A549 (cell line): ENCODE data around the gene MAML1. TPM values are rescaled to one million over a fixed set of nuclear protein-coding genes. Genes with fewer than 3 reads are reported as not detected.

Source experiments
- ATAC-seq, 2 experiments: fragments of 200-7000 bp in 1 of 2; fragments of >200 bp in 1 of 2; cut with Nextera tagmentation in 1 of 2; cut with Tn5 transposase in 1 of 2; 3 replicates each; pipeline versions ENCODE4 v1.8.0 to v1.9.1; 2018 to 2020; ENCODE audit warnings: mild to moderate bottlenecking in 1 of 2, moderate library complexity in 1 of 2
- CTCF ChIA-PET: fragments of 300-600 bp; sonication (Branson Sonifier 250); formaldehyde crosslinking; extraction: SDS; loops from one replicate; lab custom pipeline; 2021; ENCODE audit warnings: antibody characterized with exemption, inconsistent platforms; lab: Yijun Ruan, JAX
- POLR2A ChIA-PET: fragments of 350-600 bp; formaldehyde crosslinking; extraction: SDS; loops from one replicate; lab custom pipeline; 2021; ENCODE audit warnings: antibody characterized with exemption, inconsistent platforms; lab: Yijun Ruan, JAX
- DNase-seq, 2 experiments: peaks; one replicate each; pipeline versions ENCODE4 v3.0.0 to v3.0.0-alpha.2; 2011 to 2016; ENCODE audit warnings: low read depth in 1 of 2, low spot score in 1 of 2
- FAIRE-seq: peaks from 2 replicates; lab custom pipeline; 2011; peaks lifted over from hg19 to GRCh38; lab: Jason Lieb, UNC
- H3K27ac ChIP-seq, 2 experiments: fragments of >200 bp; sonication (Bioruptor Twin); formaldehyde crosslinking; 3 replicates each; pipeline ENCODE4 v1.5.1; 2016 to 2017
- H3K4me1 ChIP-seq: fragments of >200 bp; sonication (Bioruptor Twin); formaldehyde crosslinking; 3 replicates; pipeline ENCODE4 v1.6.1; 2016
- H3K4me2 ChIP-seq: fragments of >200 bp; sonication (Bioruptor Twin); formaldehyde crosslinking; 3 replicates; pipeline ENCODE4 v1.6.1; 2016
- H3K4me3 ChIP-seq: fragments of >200 bp; sonication (Bioruptor Twin); formaldehyde crosslinking; 3 replicates; pipeline ENCODE4 v1.5.1; 2016
- H3K9me3 ChIP-seq: fragments of >200 bp; sonication (Bioruptor Twin); formaldehyde crosslinking; 3 replicates; pipeline ENCODE4 v1.6.1; 2016
- BHLHE40 ChIP-seq: IDR thresholded peaks from 2 replicates; pipeline ENCODE4 v1.6.1; 2012; ENCODE audit warnings: low read depth, low read length, inconsistent platforms
- CBX2 ChIP-seq: fragments of 200-600 bp; sonication (generic); IDR thresholded peaks from 2 replicates; pipeline ENCODE4 v1.6.1; 2016; ENCODE audit warnings: low read depth, mild to moderate bottlenecking, borderline replicate concordance
- CBX8 ChIP-seq: fragments of 200-600 bp; sonication (generic); IDR thresholded peaks from 2 replicates; pipeline ENCODE4 v1.6.1; 2016
- CEBPB ChIP-seq, 2 experiments: fragments of >200 bp in 1 of 2; sonication (Bioruptor Twin) in 1 of 2; formaldehyde crosslinking in 1 of 2; IDR thresholded peaks; 2 replicates each; pipeline ENCODE4 v1.6.1; 2012 to 2016
- CHD4 ChIP-seq: fragments of 200-600 bp; sonication (generic); IDR thresholded peaks from 2 replicates; pipeline ENCODE4 v1.6.1; 2016; ENCODE audit warnings: antibody characterized with exemption, mild to moderate bottlenecking, borderline replicate concordance
- EP300 ChIP-seq, 2 experiments: fragments of >200 bp; sonication (Bioruptor Twin); formaldehyde crosslinking; IDR thresholded peaks; 2 replicates in 1 of 2; 3 replicates in 1 of 2; pipeline ENCODE4 v1.6.1; 2016 to 2017
- HOXA7 ChIP-seq: fragments of 250-450 bp; sonication (Bioruptor Pico); IDR thresholded peaks from 2 replicates; pipeline ENCODE4 v1.5.0; 2020; ENCODE audit warnings: mild to moderate bottlenecking, moderate library complexity
- JUN ChIP-seq, 2 experiments: fragments of >200 bp; sonication (Bioruptor Twin); formaldehyde crosslinking; IDR thresholded peaks; 2 replicates in 1 of 2; 3 replicates in 1 of 2; pipeline ENCODE4 v1.6.1; 2016 to 2017
- JUNB ChIP-seq: fragments of >200 bp; sonication (Bioruptor Twin); formaldehyde crosslinking; IDR thresholded peaks from 2 replicates; pipeline ENCODE4 v1.6.1; 2016
- KDM1A ChIP-seq: fragments of 200-600 bp; sonication (generic); IDR thresholded peaks from 2 replicates; pipeline ENCODE4 v1.6.1; 2016; ENCODE audit warnings: low read depth, mild to moderate bottlenecking
- MAFK ChIP-seq: fragments of 450-650 bp; IDR thresholded peaks from 2 replicates; pipeline ENCODE4 v1.6.1; 2014; ENCODE audit not compliant: partially characterized antibody
- NPAS2 ChIP-seq: fragments of 250-450 bp; sonication (Bioruptor Pico); IDR thresholded peaks from 2 replicates; pipeline ENCODE4 v1.8.0; 2022; ENCODE audit warnings: mild to moderate bottlenecking, moderate library complexity, borderline replicate concordance
- NR3C1 ChIP-seq: fragments of >200 bp; sonication (Bioruptor Twin); formaldehyde crosslinking; IDR thresholded peaks from 3 replicates; pipeline ENCODE4 v1.6.1; 2017
- PHF8 ChIP-seq: fragments of 200-600 bp; sonication (generic); IDR thresholded peaks from 2 replicates; pipeline ENCODE4 v1.6.1; 2016; ENCODE audit warnings: low read depth, mild to moderate bottlenecking, antibody characterized with exemption, moderate library complexity, borderline replicate concordance
- POLR2A ChIP-seq: IDR thresholded peaks from 2 replicates; pipeline ENCODE4 v1.6.1; 2012; ENCODE audit warnings: mild to moderate bottlenecking, low read length
- POLR2AphosphoS2 ChIP-seq: conservative IDR thresholded peaks from 2 replicates; pipeline ENCODE4 v1.6.1; 2012; ENCODE audit warnings: low read length, improper control_type of control experiment, inconsistent platforms
- RAD21 ChIP-seq, 2 experiments: fragments of >200 bp in 1 of 2; sonication (Bioruptor Twin) in 1 of 2; formaldehyde crosslinking in 1 of 2; IDR thresholded peaks in 1 of 2; conservative IDR thresholded peaks in 1 of 2; 2 replicates in 1 of 2; 3 replicates in 1 of 2; pipeline ENCODE4 v1.6.1; 2012 to 2018; ENCODE audit warnings: inconsistent platforms in 1 of 2
- RARB ChIP-seq: fragments of 250-450 bp; sonication (Bioruptor Pico); IDR thresholded peaks from 2 replicates; pipeline ENCODE4 v1.8.0; 2021; ENCODE audit warnings: mild to moderate bottlenecking, moderate library complexity
- RCOR1 ChIP-seq: fragments of 150-350 bp; IDR thresholded peaks from 2 replicates; pipeline ENCODE4 v1.6.1; 2014; ENCODE audit warnings: antibody characterized with exemption, low read length, low read depth
- RFX5 ChIP-seq: fragments of 450-650 bp; IDR thresholded peaks from 2 replicates; pipeline ENCODE4 v1.7.1; 2014; ENCODE audit warnings: antibody characterized with exemption, mild to moderate bottlenecking, moderate library complexity
- SREBF2 ChIP-seq: fragments of 450-650 bp; IDR thresholded peaks from 2 replicates; pipeline ENCODE4 v1.6.1; 2014; ENCODE audit warnings: mild to moderate bottlenecking, moderate library complexity
- ZSCAN20 ChIP-seq: fragments of 250-450 bp; sonication (Bioruptor Pico); IDR thresholded peaks from 2 replicates; pipeline ENCODE4 v1.8.0; 2022; ENCODE audit warnings: mild to moderate bottlenecking, moderate library complexity
- WGBS: methylation state at CpG from one replicate; pipeline ENCODE4 v1.1.6; 2017; ENCODE audit errors: missing lambda C conversion rate; 5-methylcytosine and 5-hydroxymethylcytosine counted together
- polyA plus RNA-seq, 4 experiments: library from polyadenylated mRNA; depleted of rRNA in 3 of 4; stranded (reverse); fragments of >200 nt; fragmentation: RNase III in 1 of 4; extraction: RNeasy Plus Mini Kit Qiagen cat#74134 plus additional on column Dnase treatment in 1 of 4; gene quantifications; 2 replicates in 3 of 4; 3 replicates in 1 of 4; pipeline ENCODE4 v1.2.3, GENCODE V29; 2011 to 2017
- TF ChIP-seq, protein P1 (sequence below): fragments of 200-600 bp; sonication (generic); IDR thresholded peaks from 2 replicates; pipeline ENCODE4 v1.6.1; 2016; ENCODE audit warnings: antibody characterized with exemption, mild to moderate bottlenecking, moderate library complexity
- TF ChIP-seq, protein P2 (sequence below): fragments of 150-350 bp; IDR thresholded peaks from 2 replicates; pipeline ENCODE4 v1.6.1; 2014; ENCODE audit warnings: low read depth, mild to moderate bottlenecking, low read length
- TF ChIP-seq, protein P3 (sequence below): IDR thresholded peaks from 2 replicates; pipeline ENCODE4 v1.6.1; 2012
- TF ChIP-seq, protein P4 (sequence below): IDR thresholded peaks from 2 replicates; pipeline ENCODE4 v1.6.1; 2012; ENCODE audit warnings: low read depth, borderline replicate concordance

Gene MAML1
- polyA plus RNA-seq, 2 of the 4 experiments (the other 2 are of a cell fraction) = 6.9 to 12.0 TPM

DNA sequence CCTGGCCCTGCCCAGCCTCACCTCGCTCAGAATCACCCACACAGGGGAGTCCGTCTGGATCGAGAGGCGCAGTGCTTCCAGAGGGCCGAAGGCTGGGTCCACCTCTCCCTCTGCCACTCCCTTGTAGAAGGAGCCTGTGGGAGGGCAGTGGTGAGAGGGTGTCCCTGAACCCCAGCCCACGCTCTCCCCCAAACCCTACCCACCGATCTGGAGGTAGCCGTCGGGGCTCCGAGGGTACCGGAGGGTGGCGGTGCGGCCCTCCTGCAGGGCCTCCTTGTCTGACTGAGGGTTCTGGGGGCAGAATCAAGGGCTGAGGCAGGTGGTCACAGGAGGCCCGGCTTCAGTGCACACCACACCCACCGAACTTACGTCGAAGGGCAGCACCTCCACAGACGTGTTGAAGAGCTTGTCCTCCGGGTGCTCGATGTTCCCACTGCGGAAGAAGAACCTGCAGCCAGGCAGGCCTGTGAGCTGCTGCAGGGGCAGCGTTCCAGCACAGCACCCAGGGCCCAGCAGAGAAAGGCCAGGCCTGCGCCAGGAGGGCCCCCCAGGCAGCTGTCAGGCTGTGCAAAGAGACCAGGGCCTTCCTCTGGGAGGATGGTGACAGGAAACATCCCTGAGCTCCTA, 65.6 kb downstream of the MAML1 start:
- Histone ChIP-seq H3K9me3 (no peaks in the 10 kb centered on the region), H3K27ac (no peak overlapping the region), H3K4me2 (no peak overlapping the region), H3K4me3 (no peak overlapping the region), H3K4me1 (peaks cover 28% of the 10 kb centered on the region)
- no peak for FAIRE-seq
- DNase-seq = no peak
- ChIA-PET POLR2A (no interaction called here), CTCF (interaction anchor here (0.8 to 6.2 kb wide), 9 partner anchors 10 to 329 kb away, joined by 3 to 86 read pairs (median 12); no protein-coding TSS in a partner anchor)
- TF ChIP-seq CBX8 (no peak), JUN (IDR thresholded peaks at IDR 0.05) (no peak), CBX2 (no peak), RCOR1 (no peak), HOXA7 (CRISPR knock-in tag) (no peak), CEBPB (IDR thresholded peaks at IDR 0.05) (no peak), SREBF2 (no peak), ZSCAN20 (no peak), POLR2AphosphoS2 (no peak), NPAS2 (CRISPR knock-in tag) (no peak), MAFK (no peak), RFX5 (no peak), JUNB (no peak)
- TF ChIP-seq, protein P1, sequence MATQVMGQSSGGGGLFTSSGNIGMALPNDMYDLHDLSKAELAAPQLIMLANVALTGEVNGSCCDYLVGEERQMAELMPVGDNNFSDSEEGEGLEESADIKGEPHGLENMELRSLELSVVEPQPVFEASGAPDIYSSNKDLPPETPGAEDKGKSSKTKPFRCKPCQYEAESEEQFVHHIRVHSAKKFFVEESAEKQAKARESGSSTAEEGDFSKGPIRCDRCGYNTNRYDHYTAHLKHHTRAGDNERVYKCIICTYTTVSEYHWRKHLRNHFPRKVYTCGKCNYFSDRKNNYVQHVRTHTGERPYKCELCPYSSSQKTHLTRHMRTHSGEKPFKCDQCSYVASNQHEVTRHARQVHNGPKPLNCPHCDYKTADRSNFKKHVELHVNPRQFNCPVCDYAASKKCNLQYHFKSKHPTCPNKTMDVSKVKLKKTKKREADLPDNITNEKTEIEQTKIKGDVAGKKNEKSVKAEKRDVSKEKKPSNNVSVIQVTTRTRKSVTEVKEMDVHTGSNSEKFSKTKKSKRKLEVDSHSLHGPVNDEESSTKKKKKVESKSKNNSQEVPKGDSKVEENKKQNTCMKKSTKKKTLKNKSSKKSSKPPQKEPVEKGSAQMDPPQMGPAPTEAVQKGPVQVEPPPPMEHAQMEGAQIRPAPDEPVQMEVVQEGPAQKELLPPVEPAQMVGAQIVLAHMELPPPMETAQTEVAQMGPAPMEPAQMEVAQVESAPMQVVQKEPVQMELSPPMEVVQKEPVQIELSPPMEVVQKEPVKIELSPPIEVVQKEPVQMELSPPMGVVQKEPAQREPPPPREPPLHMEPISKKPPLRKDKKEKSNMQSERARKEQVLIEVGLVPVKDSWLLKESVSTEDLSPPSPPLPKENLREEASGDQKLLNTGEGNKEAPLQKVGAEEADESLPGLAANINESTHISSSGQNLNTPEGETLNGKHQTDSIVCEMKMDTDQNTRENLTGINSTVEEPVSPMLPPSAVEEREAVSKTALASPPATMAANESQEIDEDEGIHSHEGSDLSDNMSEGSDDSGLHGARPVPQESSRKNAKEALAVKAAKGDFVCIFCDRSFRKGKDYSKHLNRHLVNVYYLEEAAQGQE = no peak
- TF ChIP-seq, protein P2, sequence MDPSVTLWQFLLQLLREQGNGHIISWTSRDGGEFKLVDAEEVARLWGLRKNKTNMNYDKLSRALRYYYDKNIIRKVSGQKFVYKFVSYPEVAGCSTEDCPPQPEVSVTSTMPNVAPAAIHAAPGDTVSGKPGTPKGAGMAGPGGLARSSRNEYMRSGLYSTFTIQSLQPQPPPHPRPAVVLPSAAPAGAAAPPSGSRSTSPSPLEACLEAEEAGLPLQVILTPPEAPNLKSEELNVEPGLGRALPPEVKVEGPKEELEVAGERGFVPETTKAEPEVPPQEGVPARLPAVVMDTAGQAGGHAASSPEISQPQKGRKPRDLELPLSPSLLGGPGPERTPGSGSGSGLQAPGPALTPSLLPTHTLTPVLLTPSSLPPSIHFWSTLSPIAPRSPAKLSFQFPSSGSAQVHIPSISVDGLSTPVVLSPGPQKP = no peak
- TF ChIP-seq, protein P3, sequence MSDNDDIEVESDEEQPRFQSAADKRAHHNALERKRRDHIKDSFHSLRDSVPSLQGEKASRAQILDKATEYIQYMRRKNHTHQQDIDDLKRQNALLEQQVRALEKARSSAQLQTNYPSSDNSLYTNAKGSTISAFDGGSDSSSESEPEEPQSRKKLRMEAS = no peak
- WGBS = 97% methylated on average over 7 of the region's 23 CpGs
- ATAC-seq = no peak

DNA sequence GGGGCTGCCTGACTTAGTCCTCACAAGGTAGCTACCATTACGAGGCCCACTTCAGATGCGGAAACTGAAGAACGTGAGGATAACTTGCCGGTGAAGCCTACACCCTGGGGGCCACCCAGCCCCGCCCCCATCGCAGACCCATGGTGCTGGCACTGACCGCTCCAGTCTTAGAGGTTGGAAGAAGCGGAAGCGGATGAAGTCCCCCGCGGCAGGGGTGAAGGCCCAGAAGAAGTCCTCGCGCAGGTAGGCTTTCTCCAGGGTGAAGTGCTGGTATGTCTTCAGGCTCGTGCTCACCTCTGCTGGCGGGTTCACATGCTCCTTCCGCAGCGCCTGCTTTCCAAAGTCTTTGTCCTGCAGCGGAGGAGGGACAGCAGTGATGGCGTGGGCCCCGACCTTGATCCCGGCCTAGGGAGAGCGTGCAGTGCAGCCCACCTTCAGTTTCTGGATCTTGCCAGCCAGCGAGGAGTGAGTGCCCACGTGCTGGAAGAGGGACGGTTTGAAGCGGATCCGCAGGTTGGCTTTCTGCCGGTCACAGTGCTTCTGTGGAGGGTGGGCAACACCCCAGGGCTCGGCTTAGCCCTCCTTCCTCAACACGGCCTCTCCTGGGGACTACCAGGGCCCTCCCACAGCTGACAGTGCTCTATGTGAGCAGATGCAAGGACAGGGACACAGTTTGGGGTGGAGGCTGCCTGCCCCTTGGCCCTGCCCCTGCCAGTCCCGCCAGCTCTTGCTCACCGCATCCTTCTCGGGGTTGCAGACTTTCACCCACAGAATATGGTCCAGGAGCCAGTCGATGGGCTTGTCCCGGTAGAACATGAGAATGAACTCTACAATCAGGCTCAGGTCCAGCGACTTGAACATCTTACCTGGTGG, 66.4 kb downstream of the MAML1 start:
- ChIA-PET CTCF (interaction anchor here (1.2 to 6.2 kb wide), 6 partner anchors 10 to 37 kb away, joined by 4 to 86 read pairs (median 34); no protein-coding TSS in a partner anchor), POLR2A (no interaction called here)
- 94% methylated on average over 28 of the region's 36 CpGs for WGBS
- Histone ChIP-seq H3K9me3 (no peaks in the 10 kb centered on the region), H3K4me2 (no peak overlapping the region), H3K27ac (no peak overlapping the region), H3K4me1 (peaks cover 35% of the 10 kb centered on the region), H3K4me3 (no peak overlapping the region)
- FAIRE-seq (no peak), DNase-seq (no peak), ATAC-seq (no peak)
- TF ChIP-seq, protein P1 = no peak
- no peak for TF ChIP-seq CEBPB (IDR thresholded peaks at IDR 0.05)
- TF ChIP-seq NPAS2 (CRISPR knock-in tag) = no peak
- TF ChIP-seq, protein P4, sequence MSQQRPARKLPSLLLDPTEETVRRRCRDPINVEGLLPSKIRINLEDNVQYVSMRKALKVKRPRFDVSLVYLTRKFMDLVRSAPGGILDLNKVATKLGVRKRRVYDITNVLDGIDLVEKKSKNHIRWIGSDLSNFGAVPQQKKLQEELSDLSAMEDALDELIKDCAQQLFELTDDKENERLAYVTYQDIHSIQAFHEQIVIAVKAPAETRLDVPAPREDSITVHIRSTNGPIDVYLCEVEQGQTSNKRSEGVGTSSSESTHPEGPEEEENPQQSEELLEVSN = no peak
- no peak for TF ChIP-seq BHLHE40
- no peak for TF ChIP-seq NR3C1
- TF ChIP-seq KDM1A = no peak
- TF ChIP-seq POLR2AphosphoS2 = no peak
- no peak for TF ChIP-seq EP300 (IDR thresholded peaks at IDR 0.05)
- no peak for TF ChIP-seq MAFK
- TF ChIP-seq PHF8 = no peak
- TF ChIP-seq RAD21 (conservative IDR thresholded peaks at IDR 0.05 in 1 of 2, IDR thresholded peaks at IDR 0.05 in 1 of 2) = no peak
- no peak for TF ChIP-seq SREBF2
- TF ChIP-seq POLR2A = no peak
- TF ChIP-seq ZSCAN20 = no peak
- no peak for TF ChIP-seq RARB
- no peak for TF ChIP-seq CHD4
